Measurements from ENCODE around the gene LONP1. TPM values are rescaled to one million over a fixed set of nuclear protein-coding genes. Genes with fewer than 3 reads are reported as not detected.

LONP1 gene
- total and polyA plus RNA-seq, 9 donors = 34.9 to 63.9 (median 52.9) TPM

- Histone ChIP-seq H3K27ac (ENCODE audit: low read length) (peak overlapping the region; percentile 73), H3K4me1 (ENCODE audit: control insufficient read depth, insufficient read depth, low read length) (peaks cover 28% of the 10 kb centered on the region), H3K4me3 (ENCODE audit: low read length) (peak overlapping the region; percentile 43), H3K36me3 (ENCODE audit: control insufficient read depth, insufficient read depth, low read length) (peaks cover 5% of the 10 kb centered on the region), H3K9me3 (replicated peaks; ENCODE audit: control insufficient read depth, low read depth, low read length) (no peaks in the 10 kb centered on the region), H3K27me3 (ENCODE audit: control insufficient read depth, insufficient read depth, low read length) (no peaks in the 10 kb centered on the region)
- DNase-seq = peak; percentile 95
- under 1% methylated on average over 59 of the region's 59 CpGs for WGBS (ENCODE audit: insufficient coverage)
Measured at GRCh38 chr19:5686647-5687359, 33.1 kb downstream of the LONP1 start.

- WGBS (ENCODE audit: insufficient coverage) = 19% methylated on average over 13 of the region's 16 CpGs
- DNase-seq = no peak
- no peaks in the 10 kb centered on the region for H3K36me3 ChIP-seq (ENCODE audit: control insufficient read depth, insufficient read depth, low read length)
Measured at GRCh38 chr19:5686326-5686646, 33.7 kb downstream of the LONP1 start.

GRCh38 chr19:5684694-5685430 lies 35.1 kb downstream of the LONP1 start:
- Histone ChIP-seq H3K4me3 (ENCODE audit: low read length) (no peak overlapping the region), H3K36me3 (ENCODE audit: control insufficient read depth, insufficient read depth, low read length) (no peaks in the 10 kb centered on the region), H3K27me3 (ENCODE audit: control insufficient read depth, insufficient read depth, low read length) (no peaks in the 10 kb centered on the region), H3K9me3 (replicated peaks; ENCODE audit: control insufficient read depth, low read depth, low read length) (no peaks in the 10 kb centered on the region), H3K4me1 (ENCODE audit: control insufficient read depth, insufficient read depth, low read length) (peaks cover 22% of the 10 kb centered on the region), H3K27ac (ENCODE audit: low read length) (no peak overlapping the region)
- DNase-seq = no peak
- WGBS (ENCODE audit: insufficient coverage) = 92% methylated on average over 14 of the region's 22 CpGs

More at GRCh38 chr19:5686326-5686646, 33.7 kb downstream of the LONP1 start:
- H3K4me1 ChIP-seq (ENCODE audit: control insufficient read depth, insufficient read depth, low read length) = peaks cover 24% of the 10 kb centered on the region
- peak overlapping the region; percentile 73 for H3K27ac ChIP-seq (ENCODE audit: low read length)
- peak overlapping the region; percentile 43 for H3K4me3 ChIP-seq (ENCODE audit: low read length)
- no peaks in the 10 kb centered on the region for H3K27me3 ChIP-seq (ENCODE audit: control insufficient read depth, insufficient read depth, low read length)
- no peaks in the 10 kb centered on the region for H3K9me3 ChIP-seq (replicated peaks; ENCODE audit: control insufficient read depth, low read depth, low read length)

GRCh38 chr19:5683177-5683886 lies 36.6 kb downstream of the LONP1 start:
- WGBS (ENCODE audit: insufficient coverage) = 84% methylated on average over 8 of the region's 10 CpGs
- H3K9me3 ChIP-seq (replicated peaks; ENCODE audit: control insufficient read depth, low read depth, low read length) = no peaks in the 10 kb centered on the region
- H3K36me3 ChIP-seq (ENCODE audit: control insufficient read depth, insufficient read depth, low read length) = peaks cover 1% of the 10 kb centered on the region
- no peak overlapping the region for H3K27ac ChIP-seq (ENCODE audit: low read length)
- H3K4me3 ChIP-seq (ENCODE audit: low read length) = no peak overlapping the region
- peaks cover 30% of the 10 kb centered on the region for H3K4me1 ChIP-seq (ENCODE audit: control insufficient read depth, insufficient read depth, low read length)
- DNase-seq = no peak
- no peaks in the 10 kb centered on the region for H3K27me3 ChIP-seq (ENCODE audit: control insufficient read depth, insufficient read depth, low read length)

- H3K27ac ChIP-seq (ENCODE audit: low read length) = no peak overlapping the region
- 89% methylated on average over 3 of the region's 3 CpGs for WGBS (ENCODE audit: insufficient coverage)
- no peaks in the 10 kb centered on the region for H3K9me3 ChIP-seq (replicated peaks; ENCODE audit: control insufficient read depth, low read depth, low read length)
- H3K4me3 ChIP-seq (ENCODE audit: low read length) = no peak overlapping the region
- DNase-seq = no peak
- H3K4me1 ChIP-seq (ENCODE audit: control insufficient read depth, insufficient read depth, low read length) = peaks cover 38% of the 10 kb centered on the region
- no peaks in the 10 kb centered on the region for H3K27me3 ChIP-seq (ENCODE audit: control insufficient read depth, insufficient read depth, low read length)
- peaks cover 10% of the 10 kb centered on the region for H3K36me3 ChIP-seq (ENCODE audit: control insufficient read depth, insufficient read depth, low read length)
Measured at GRCh38 chr19:5682107-5682482, 37.9 kb downstream of the LONP1 start.

GRCh38 chr19:5681391-5682106 lies 38.4 kb downstream of the LONP1 start:
- DNase-seq = no peak
- Histone ChIP-seq H3K27me3 (ENCODE audit: control insufficient read depth, insufficient read depth, low read length) (no peaks in the 10 kb centered on the region), H3K36me3 (ENCODE audit: control insufficient read depth, insufficient read depth, low read length) (peaks cover 10% of the 10 kb centered on the region), H3K4me1 (ENCODE audit: control insufficient read depth, insufficient read depth, low read length) (peaks cover 42% of the 10 kb centered on the region), H3K4me3 (ENCODE audit: low read length) (peak overlapping the region; percentile 88), H3K9me3 (replicated peaks; ENCODE audit: control insufficient read depth, low read depth, low read length) (no peaks in the 10 kb centered on the region), H3K27ac (ENCODE audit: low read length) (no peak overlapping the region)
- 53% methylated on average over 14 of the region's 17 CpGs for WGBS (ENCODE audit: insufficient coverage)

GRCh38 chr19:5680437-5681368 lies 39.2 kb downstream of the LONP1 start, which contains the start of the genes HSD11B1L and MICOS13:
TSS of gene HSD11B1L (plus strand) at chr19:5681027. CDS start at chr19:5684833, 3,806 bp downstream.
TSS of gene MICOS13 (minus strand) at chr19:5680516. CDS start at chr19:5680486, 30 bp downstream.
- under 1% methylated on average over 93 of the region's 94 CpGs for WGBS (ENCODE audit: insufficient coverage)
- Histone ChIP-seq H3K4me1 (ENCODE audit: control insufficient read depth, insufficient read depth, low read length) (peaks cover 44% of the 10 kb centered on the region), H3K4me3 (ENCODE audit: low read length) (peak within 1 kb of the TSS; percentile 88), H3K27ac (ENCODE audit: low read length) (peak within 1 kb of the TSS; percentile 96), H3K9me3 (replicated peaks; ENCODE audit: control insufficient read depth, low read depth, low read length) (no peaks in the 10 kb centered on the region), H3K27me3 (ENCODE audit: control insufficient read depth, insufficient read depth, low read length) (no peaks in the 10 kb centered on the region), H3K36me3 (ENCODE audit: control insufficient read depth, insufficient read depth, low read length) (peaks cover 10% of the 10 kb centered on the region)
- DNase-seq = peak; percentile 100

- peaks cover 10% of the 10 kb centered on the region for H3K36me3 ChIP-seq (ENCODE audit: control insufficient read depth, insufficient read depth, low read length)
- H3K27me3 ChIP-seq (ENCODE audit: control insufficient read depth, insufficient read depth, low read length) = no peaks in the 10 kb centered on the region
- peak overlapping the region; percentile 88 for H3K4me3 ChIP-seq (ENCODE audit: low read length)
- WGBS (ENCODE audit: insufficient coverage) = 0% methylated on average over 15 of the region's 23 CpGs
- H3K4me1 ChIP-seq (ENCODE audit: control insufficient read depth, insufficient read depth, low read length) = peaks cover 50% of the 10 kb centered on the region
- DNase-seq = no peak
- no peaks in the 10 kb centered on the region for H3K9me3 ChIP-seq (replicated peaks; ENCODE audit: control insufficient read depth, low read depth, low read length)
- peak overlapping the region; percentile 96 for H3K27ac ChIP-seq (ENCODE audit: low read length)
Measured at GRCh38 chr19:5680084-5680436, 39.9 kb downstream of the LONP1 start.

Data from muscle of leg (tissue), 11 donors.